K562 (cell line): Measurements from ENCODE around the gene PFN3. TPM values are rescaled to one million over a fixed set of nuclear protein-coding genes. Genes with fewer than 3 reads are reported as not detected.
A peak's percentile ranks its signal among the peaks of the same experiment; 100 is the strongest.

Experiments
- ARID4B ChIP-seq: sonication (generic); formaldehyde crosslinking; IDR thresholded peaks from 2 replicates; pipeline ENCODE4 v1.8.0; 2022; ENCODE audit warnings: mild to moderate bottlenecking, missing genetic modification reagents
- BRF2 ChIP-seq: IDR thresholded peaks from 3 replicates; pipeline ENCODE4 v1.6.1; 2011; ENCODE audit warnings: borderline replicate concordance, mild to moderate bottlenecking; ENCODE audit not compliant: insufficient read length, insufficient read depth
- CBX3 ChIP-seq, 2 experiments: IDR thresholded peaks; 1 replicate in 1 of 2; 2 replicates in 1 of 2; pipeline ENCODE4 v1.6.1; 2012; ENCODE audit warnings: inconsistent platforms in 2 of 2, low read length in 2 of 2, borderline replicate concordance in 1 of 2, control low read depth in 1 of 2
- CC2D1A ChIP-seq: fragments of 450-650 bp; IDR thresholded peaks from 2 replicates; pipeline ENCODE4 v1.6.1; 2017; ENCODE audit warnings: mild to moderate bottlenecking
- CHD4 ChIP-seq: fragments of 200-600 bp; sonication (generic); IDR thresholded peaks from 3 replicates; pipeline ENCODE4 v1.6.1; 2012; ENCODE audit warnings: low read depth, mild to moderate bottlenecking, mixed read lengths, low read length, inconsistent platforms; ENCODE audit not compliant: insufficient read depth, insufficient replicate concordance, poor library complexity, severe bottlenecking
- IRF1 ChIP-seq: sonication (generic); formaldehyde crosslinking; IDR thresholded peaks from 2 replicates; pipeline ENCODE4 v1.8.0; 2022; ENCODE audit warnings: missing genetic modification reagents, mild to moderate bottlenecking, borderline replicate concordance
- JUN ChIP-seq, 2 experiments: sonication (generic) in 1 of 2; formaldehyde crosslinking in 1 of 2; IDR thresholded peaks; 2 replicates each; pipeline versions ENCODE4 v1.6.1 to v1.8.0; 2012 to 2022; ENCODE audit warnings: borderline replicate concordance in 2 of 2, mild to moderate bottlenecking in 2 of 2, improper control_type of control experiment in 1 of 2, low read depth in 1 of 2, low read length in 1 of 2, missing genetic modification reagents in 1 of 2
- JUND ChIP-seq, 2 experiments: IDR thresholded peaks; 2 replicates in 1 of 2; 3 replicates in 1 of 2; pipeline ENCODE4 v1.6.1; 2011; ENCODE audit warnings: borderline replicate concordance in 2 of 2, low read depth in 2 of 2, low read length in 2 of 2, improper control_type of control experiment in 1 of 2, missing biosample characterization in 1 of 2, missing genetic modification characterization in 1 of 2, missing genetic modification reagents in 1 of 2
- KAT8 ChIP-seq: fragments of 450-650 bp; IDR thresholded peaks from 2 replicates; pipeline ENCODE4 v1.6.1; 2016; ENCODE audit warnings: low read depth, mild to moderate bottlenecking
- KDM1A ChIP-seq, 2 experiments: fragments of 450-650 bp; IDR thresholded peaks; 2 replicates each; pipeline ENCODE4 v1.6.1; 2016; ENCODE audit warnings: mild to moderate bottlenecking in 2 of 2
- PTBP1 ChIP-seq: fragments of 200-400 bp; formaldehyde crosslinking; IDR thresholded peaks from 2 replicates; pipeline ENCODE4 v1.6.1; 2017; ENCODE audit warnings: low read depth, low read length
- TRIM24 ChIP-seq, 2 experiments: fragments of 450-650 bp; IDR thresholded peaks; 2 replicates each; pipeline ENCODE4 v1.6.1; 2016
- ZBTB5 ChIP-seq: fragments of 450-650 bp; IDR thresholded peaks from 2 replicates; pipeline ENCODE4 v1.6.1; 2017; ENCODE audit warnings: antibody characterized with exemption
- ZFP36 ChIP-seq: fragments of 150-350 bp; IDR thresholded peaks from 2 replicates; pipeline ENCODE4 v1.6.1; 2018; ENCODE audit warnings: low read length, low read depth; ENCODE audit not compliant: partially characterized antibody
- ZNF12 ChIP-seq: sonication (generic); formaldehyde crosslinking; IDR thresholded peaks from 2 replicates; pipeline ENCODE4 v1.4.0; 2020; ENCODE audit warnings: mild to moderate bottlenecking, missing genetic modification reagents
- ZNF639 ChIP-seq, 2 experiments: fragments of 200-800 bp in 1 of 2; sonication (Bioruptor generic) in 1 of 2; sonication (generic) in 1 of 2; formaldehyde crosslinking in 1 of 2; IDR thresholded peaks in 1 of 2; conservative IDR thresholded peaks in 1 of 2; 2 replicates each; pipeline versions ENCODE4 v1.5.0 to v1.6.1; 2016 to 2020; ENCODE audit warnings: missing compliant biosample characterization in 1 of 2, missing genetic modification characterization in 1 of 2, missing genetic modification reagents in 1 of 2
- polyA plus RNA-seq, 8 experiments: library from polyadenylated mRNA; depleted of rRNA in 4 of 8; stranded (reverse) in 5 of 8; unstranded in 3 of 8; fragments of >200 nt; fragmentation: Nextera tagmentation in 2 of 8; fragmentation: Illumina TruSeq in 1 of 8; extraction: Ambion mirVana in 2 of 8; extraction: Trizol in 1 of 8; gene quantifications; 2 replicates each; pipeline versions ENCODE4 v1.2.1 to v1.2.3, GENCODE V29; 2011 to 2014; ENCODE audit warnings: inconsistent platforms in 1 of 8, missing spikeins in 1 of 8
- total RNA-seq, 7 experiments: library from RNA; depleted of rRNA in 6 of 7; stranded (reverse); fragments of >200 nt in 6 of 7; fragmentation: Illumina TruSeq in 2 of 7; extraction: Trizol in 2 of 7; gene quantifications; 2 replicates each; pipeline versions ENCODE4 v1.2.1 to v1.2.3, GENCODE V29; 2011 to 2021; ENCODE audit warnings: low replicate concordance in 1 of 7

The PFN3 gene
- total and polyA plus RNA-seq, 9 of the 15 experiments (the other 6 are each of a cell fraction or from before 2014, with no cell fraction given): not detected

GRCh38 chr5:177363565-177363964 lies 36.9 kb downstream of the PFN3 start (continued):
- TF ChIP-seq BRF2: no peak
- TF ChIP-seq CHD4: peak; percentile 91
- no peak for TF ChIP-seq IRF1 (CRISPR knock-in tag)
- TF ChIP-seq ARID4B (CRISPR knock-in tag): no peak
- TF ChIP-seq KDM1A (IDR thresholded peaks at IDR 0.05): peak; percentile 95 to 97
- no peak for TF ChIP-seq KAT8
- TF ChIP-seq ZNF12 (CRISPR knock-in tag): no peak
- TF ChIP-seq JUND (IDR thresholded peaks at IDR 0.05; ENCODE audit: borderline replicate concordance, low read depth, low read length): no peak
- no peak for TF ChIP-seq JUND (tag; IDR thresholded peaks at IDR 0.05; ENCODE audit: borderline replicate concordance, low read depth, low read length)
- TF ChIP-seq CC2D1A: peak; percentile 53; the same call in 1 of the 2 replicates
- 0 out of 3 replicates have a peak, but pooled peaks of 1 of the 2 experiments have one; percentile 55 for TF ChIP-seq CBX3 (IDR thresholded peaks at IDR 0.05; ENCODE audit: borderline replicate concordance in 1 of 2, low read length in 2 of 2)
- no peak for TF ChIP-seq ZBTB5
- TF ChIP-seq ZNF639 (CRISPR knock-in tag; conservative IDR thresholded peaks at IDR 0.05 in 1 of 2, IDR thresholded peaks at IDR 0.05 in 1 of 2): no peak
- TF ChIP-seq TRIM24 (IDR thresholded peaks at IDR 0.05): peak in 1 of 2 experiments; percentile 30; a peak in 1 of 4 replicates
- no peak for TF ChIP-seq JUN (IDR thresholded peaks at IDR 0.05; ENCODE audit: borderline replicate concordance, low read depth, low read length)
- TF ChIP-seq JUN (CRISPR knock-in tag; IDR thresholded peaks at IDR 0.05; ENCODE audit: borderline replicate concordance): no peak
- TF ChIP-seq ZFP36: peak; percentile 97
- TF ChIP-seq PTBP1: peak; percentile 93
